Measurements from ENCODE around the gene RBFOX1. TPM values are rescaled to one million over a fixed set of nuclear protein-coding genes. Genes with fewer than 3 reads are reported as not detected.

Gene RBFOX1
- total RNA-seq, 2 experiments from 2014 or later = not detected

DNA sequence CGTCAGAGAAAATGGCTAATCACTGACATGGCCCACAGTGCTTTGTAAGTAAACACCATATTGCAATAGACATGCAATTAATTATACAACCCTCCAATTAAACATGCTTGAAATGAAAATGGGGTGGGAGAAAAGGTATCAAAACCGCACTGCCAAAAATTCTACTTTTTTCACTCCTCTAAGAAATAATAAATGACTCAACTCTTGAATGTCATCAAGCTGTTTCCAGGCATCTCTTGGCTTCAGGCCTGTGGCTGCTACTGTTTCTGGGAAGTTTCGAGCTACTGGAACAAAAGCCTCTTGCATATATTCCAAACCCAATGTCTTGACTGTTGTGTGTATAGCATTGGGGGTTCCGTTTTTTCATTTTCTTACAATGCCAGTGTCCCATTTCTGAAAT lies 412.6 kb downstream of the RBFOX1 start:
- CTCF ChIA-PET = no interaction called here
- Mint-ChIP-seq H3K9me3 (ENCODE audit: low read depth) (peaks cover 10% of the 10 kb centered on the region), H3K4me1 (no peaks in the 10 kb centered on the region), H3K27ac (no peak overlapping the region), H3K4me3 (no peak overlapping the region), H3K36me3 (ENCODE audit: low read depth) (no peaks in the 10 kb centered on the region), H3K27me3 (no peaks in the 10 kb centered on the region)
- intact Hi-C loops (cut with DNase I, micrococcal nuclease) = no loop called here
- ATAC-seq (no peak), DNase-seq (no peak)
- POLR2A ChIA-PET = no interaction called here

DNA sequence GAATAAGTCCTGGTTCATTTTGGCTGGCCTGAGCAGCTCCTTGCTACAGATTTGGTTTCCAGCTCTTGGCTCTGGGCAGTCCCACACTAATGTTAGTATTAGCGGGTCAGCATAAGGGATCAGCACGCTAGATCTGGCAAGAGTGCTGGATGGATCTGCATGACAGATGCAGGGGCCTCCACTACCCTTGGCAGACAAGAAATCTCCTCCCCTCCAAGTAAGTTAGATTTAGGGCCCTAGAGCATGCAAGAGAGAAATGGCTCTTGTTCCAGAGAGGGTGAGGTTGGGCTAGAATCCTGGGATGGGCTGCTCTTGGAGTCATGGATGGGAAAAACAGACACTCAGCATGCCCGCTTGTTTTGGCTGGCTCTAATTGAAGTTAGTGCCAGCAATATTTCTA lies 414.3 kb downstream of the RBFOX1 start:
- Mint-ChIP-seq H3K4me3 (no peak overlapping the region), H3K4me1 (no peaks in the 10 kb centered on the region), H3K27ac (no peak overlapping the region), H3K9me3 (ENCODE audit: low read depth) (peaks cover 13% of the 10 kb centered on the region), H3K27me3 (no peaks in the 10 kb centered on the region), H3K36me3 (ENCODE audit: low read depth) (no peaks in the 10 kb centered on the region)
- intact Hi-C loops (cut with DNase I, micrococcal nuclease) = no loop called here
- CTCF ChIA-PET = no interaction called here
- POLR2A ChIA-PET = no interaction called here
- DNase-seq = no peak
- ATAC-seq = no peak

DNA sequence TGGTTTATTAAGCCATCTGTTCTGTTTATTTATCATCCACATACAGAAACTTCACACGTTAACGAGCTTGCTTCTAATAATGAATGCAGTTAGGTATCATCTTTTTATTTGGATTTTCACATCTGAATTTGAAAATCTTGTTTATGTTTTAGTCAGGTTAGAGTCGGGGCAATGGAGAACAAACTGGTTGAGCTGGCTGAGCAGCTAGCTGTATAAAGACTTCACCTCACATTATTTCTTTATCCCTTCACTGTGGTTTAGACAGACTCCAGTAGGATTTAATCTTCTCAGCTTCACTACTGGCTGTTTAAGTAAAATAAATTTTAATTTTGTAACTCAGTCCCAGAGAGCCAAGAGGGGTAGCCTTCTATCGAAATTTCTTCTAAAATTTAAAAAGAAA lies 415.9 kb downstream of the RBFOX1 start:
- Mint-ChIP-seq H3K36me3 (ENCODE audit: low read depth) (no peaks in the 10 kb centered on the region), H3K27me3 (no peaks in the 10 kb centered on the region), H3K27ac (no peak overlapping the region), H3K4me1 (no peaks in the 10 kb centered on the region), H3K4me3 (no peak overlapping the region), H3K9me3 (ENCODE audit: low read depth) (peaks cover 11% of the 10 kb centered on the region)
- ChIA-PET POLR2A (no interaction called here), CTCF (no interaction called here)
- ATAC-seq = no peak
- no peak for DNase-seq
- intact Hi-C loops (cut with DNase I, micrococcal nuclease) = no loop called here

DNA sequence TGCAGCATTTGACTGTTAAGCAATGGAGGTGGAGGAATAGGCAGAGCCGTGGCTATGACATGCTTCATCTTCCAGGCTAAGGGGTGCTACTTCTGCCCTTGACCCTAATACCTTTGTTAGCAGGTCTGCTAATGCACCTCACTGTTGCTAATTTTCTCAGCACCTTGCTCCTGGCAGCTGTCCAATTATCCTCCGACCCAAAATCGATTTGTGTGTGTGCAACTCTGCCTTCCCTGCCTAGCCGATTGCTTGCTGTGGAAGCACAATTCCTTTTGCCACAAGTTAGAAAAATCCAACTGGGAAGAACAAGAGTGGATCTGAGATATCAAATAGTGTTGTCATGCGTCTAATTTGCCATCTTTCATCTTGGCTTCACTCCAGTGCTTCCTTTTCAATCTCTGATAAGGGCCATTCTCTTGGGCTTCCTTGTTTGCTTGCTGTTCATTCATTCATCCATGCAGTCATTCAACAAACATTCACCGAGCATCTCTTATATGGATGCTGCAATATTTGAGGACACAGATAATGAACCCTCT lies 422.8 kb downstream of the RBFOX1 start:
- no peak overlapping the region for H3K27ac Mint-ChIP-seq
- ATAC-seq (no peak), DNase-seq (no peak)
- ChIA-PET CTCF (no interaction called here), POLR2A (no interaction called here)
- no peaks in the 10 kb centered on the region for H3K27me3 Mint-ChIP-seq
- H3K9me3 Mint-ChIP-seq (ENCODE audit: low read depth) = peaks cover 17% of the 10 kb centered on the region
- no peak overlapping the region for H3K4me3 Mint-ChIP-seq
- intact Hi-C loops (cut with DNase I, micrococcal nuclease) = no loop called here
- H3K36me3 Mint-ChIP-seq (ENCODE audit: low read depth) = no peaks in the 10 kb centered on the region
- H3K4me1 Mint-ChIP-seq = no peaks in the 10 kb centered on the region
